ENCODE measurements around the gene PIK3C2A.
"Not testable (repeated sequence)": the region's sequence is repeated elsewhere in the genome, so short reads cannot be mapped to it uniquely, and the experiment has no call there.

The PIK3C2A gene

GRCh38 chr11:17244046-17244445, 36.3 kb upstream of the PIK3C2A start:
- TF ChIP-seq CTCF (IDR thresholded peaks at IDR 0.05; ENCODE audit: extremely low read depth, insufficient read depth, missing control alignments): no peak
- DNase-seq (ENCODE audit: low spot score): peak; percentile 28
- in situ Hi-C loops (cut with MboI; ENCODE audit: low pct_unique_long_range_greater_than_20kb, low sequenced_read_pairs, unreplicated experiment): loop anchor here (25.0 kb wide), 1 partner anchor 268 kb away; no protein-coding TSS in a partner anchor

- in situ Hi-C loops (cut with MboI; ENCODE audit: low pct_unique_long_range_greater_than_20kb, low sequenced_read_pairs, unreplicated experiment): loop anchor here (25.0 kb wide), 1 partner anchor 269 kb away; no protein-coding TSS in a partner anchor
- not testable (repeated sequence) for DNase-seq (ENCODE audit: low spot score)
Observed at GRCh38 chr11:17242954-17243353, 35.2 kb upstream of the PIK3C2A start.

GRCh38 chr11:17240780-17241179, 33.0 kb upstream of the PIK3C2A start:
- in situ Hi-C loops (cut with MboI; ENCODE audit: low pct_unique_long_range_greater_than_20kb, low sequenced_read_pairs, unreplicated experiment): loop anchor here (25.0 kb wide), 1 partner anchor 272 kb away; no protein-coding TSS in a partner anchor
- TF ChIP-seq CTCF (IDR thresholded peaks at IDR 0.05; ENCODE audit: extremely low read depth, insufficient read depth, missing control alignments): no peak
- DNase-seq (ENCODE audit: low spot score): no peak

GRCh38 chr11:17239927-17240326, 32.1 kb upstream of the PIK3C2A start:
- in situ Hi-C loops (cut with MboI; ENCODE audit: low pct_unique_long_range_greater_than_20kb, low sequenced_read_pairs, unreplicated experiment): loop anchor here (10.0 to 25.0 kb wide), 2 partner anchors 125 to 272 kb away; no protein-coding TSS in a partner anchor
- not testable (repeated sequence) for DNase-seq (ENCODE audit: low spot score)

GRCh38 chr11:17238377-17238776, 30.6 kb upstream of the PIK3C2A start:
- no peak for DNase-seq (ENCODE audit: low spot score)
- in situ Hi-C loops (cut with MboI; ENCODE audit: low pct_unique_long_range_greater_than_20kb, low sequenced_read_pairs, unreplicated experiment): loop anchor here (10.0 to 25.0 kb wide), 2 partner anchors 126 to 274 kb away; no protein-coding TSS in a partner anchor
- no peak for TF ChIP-seq CTCF (IDR thresholded peaks at IDR 0.05; ENCODE audit: extremely low read depth, insufficient read depth, missing control alignments)

- no peak for TF ChIP-seq CTCF (IDR thresholded peaks at IDR 0.05; ENCODE audit: extremely low read depth, insufficient read depth, missing control alignments)
- in situ Hi-C loops (cut with MboI; ENCODE audit: low pct_unique_long_range_greater_than_20kb, low sequenced_read_pairs, unreplicated experiment): loop anchor here (10.0 to 25.0 kb wide), 2 partner anchors 132 to 279 kb away; no protein-coding TSS in a partner anchor
- no peak for DNase-seq (ENCODE audit: low spot score)
Observed at GRCh38 chr11:17233101-17233500, 25.3 kb upstream of the PIK3C2A start.

GRCh38 chr11:17230867-17231851, 23.4 kb upstream of the PIK3C2A start:
- no peak for TF ChIP-seq CTCF (IDR thresholded peaks at IDR 0.05; ENCODE audit: extremely low read depth, insufficient read depth, missing control alignments)

More at GRCh38 chr11:17230867-17231851, 23.4 kb upstream of the PIK3C2A start:
- peak; percentile 26 for DNase-seq (ENCODE audit: low spot score)
- in situ Hi-C loops (cut with MboI; ENCODE audit: low pct_unique_long_range_greater_than_20kb, low sequenced_read_pairs, unreplicated experiment): loop anchor here (10.0 to 25.0 kb wide), 2 partner anchors 134 to 281 kb away; no protein-coding TSS in a partner anchor
